Heart right ventricle (tissue), 16 donors: Measurements from ENCODE around the gene ETV1. TPM values are rescaled to one million over a fixed set of nuclear protein-coding genes. Genes with fewer than 3 reads are reported as not detected.

Experiments used
- ATAC-seq, 8 donors: fragments of 200-7000 bp; cut with Tn5 transposase; one replicate each; pipeline ENCODE4 v1.9.1; 2020; ENCODE audit warnings: mild to moderate bottlenecking in 8 of 8, moderate library complexity in 8 of 8, moderate number of reproducible peaks in 1 of 8
- DNase-seq, 2 donors: peaks; one replicate each; pipeline ENCODE4 v3.0.0-alpha.2; 2020
- H3K27ac ChIP-seq, 10 donors: fragments of 200-600 bp; sonication (generic) in 2 of 10; one replicate each; pipeline versions ENCODE4 v1.5.0 to v1.8.0; 2020 to 2022; ENCODE audit warnings: mild to moderate bottlenecking in 3 of 10
- H3K27me3 ChIP-seq, 7 donors: fragments of 200-600 bp; one replicate each; pipeline ENCODE4 v1.8.0; 2021 to 2022; ENCODE audit warnings: mild to moderate bottlenecking in 2 of 7
- H3K36me3 ChIP-seq, 9 donors: fragments of 200-600 bp; sonication (generic) in 1 of 9; one replicate each; pipeline versions ENCODE4 v1.5.0 to v1.8.0; 2020 to 2022; ENCODE audit warnings: mild to moderate bottlenecking in 2 of 9
- H3K4me1 ChIP-seq, 9 donors: fragments of 200-600 bp; sonication (generic) in 1 of 9; one replicate each; pipeline versions ENCODE4 v1.5.0 to v1.8.0; 2020 to 2022; ENCODE audit warnings: mild to moderate bottlenecking in 4 of 9
- H3K4me3 ChIP-seq, 10 donors: fragments of 200-600 bp; sonication (generic) in 2 of 10; one replicate each; pipeline versions ENCODE4 v1.5.0 to v1.8.0; 2020 to 2022; ENCODE audit warnings: mild to moderate bottlenecking in 7 of 10, moderate library complexity in 2 of 10
- H3K9me3 ChIP-seq, 11 donors: fragments of 200-600 bp in 10 of 11; sonication (generic) in 2 of 11; one replicate each; pipeline versions ENCODE4 v1.5.0 to v1.8.0; 2013 to 2022; ENCODE audit warnings: mild to moderate bottlenecking in 2 of 11, control low read depth in 1 of 11, moderate library complexity in 1 of 11
- WGBS, 2 donors: extraction: QIAGEN DNeasy Blood & Tissue Kit; methylation state at CpG; one replicate each; pipeline ENCODE4 v1.1.7; 2013; ENCODE audit warnings: inconsistent platforms in 1 of 2; 5-methylcytosine and 5-hydroxymethylcytosine counted together
- intact Hi-C, 10 donors: fragments of 100-400 bp; cut with DNase I; formaldehyde crosslinking; loops; one replicate each; pipeline versions ENCODE4 v1.11.1 to v1.14.2; 2022
- polyA plus RNA-seq, 2 donors: library from polyadenylated mRNA; stranded (reverse); fragments of 200-250 nt; gene quantifications; one replicate each; pipeline ENCODE4 v1.2.3, GENCODE V29; 2013
- total RNA-seq, 10 donors: library from RNA; stranded (reverse); fragmentation: NEBNext Ultra II Directional in 3 of 10; extraction: Animal tissue kit (Norgen Biotek cat#: 25700) in 3 of 10; gene quantifications; one replicate each; pipeline versions ENCODE4 v1.2.1 to v1.2.4, GENCODE V29; 2021 to 2023
- TF ChIP-seq, protein P1 (sequence below), 9 donors: fragments of 200-600 bp; sonication (generic) in 2 of 9; IDR thresholded peaks; one replicate each; pipeline versions ENCODE4 v1.5.0 to v1.8.0; 2021 to 2022; ENCODE audit warnings: antibody characterized with exemption in 9 of 9, mild to moderate bottlenecking in 5 of 9, moderate library complexity in 1 of 9
- donor health status: Arrhythmogenic right ventricular cardiomyopathy.
- donor health status: ischemic (EF 13 %, LVEDD 7.1; RV severe dilation, severe dysfunction).
- donor health status: healthy with polysubstance abuse.
- donor health status: DM: no; HTN: yes; CAD: no.
- donor health status: DM: no; HTN: no; CAD: no.
- donor health status: ischemic (EF 25% LVEDD 6.9; RV normal size, moderate dysfunction).
- donor health status: ischemic (EF 25% LVEDD 5.7; RV mildly dilated, moderate dysfunction).
- donor health status: healthy.
- donor health status: DM: yes; HTN: yes; CAD: no.
- donor health status: Ischemic cardiomyopathy.
- donor health status: ischemic (EF 35%, LVEDD 5.7; RV mildly dilated, moderate dysfunction).
- donor health status: nonischemic (EF 11% LVEDD 7.7; RV severe dilation, severe dysfunction).
- donor health status: DM: yes; HTN: yes; CAD: no.
- donor health status: PGD.
- donor health status: ischemic (EF 29% LVEDD 5.4; RV normal size, mild dysfunction).
- donor health status: nonischemic (EF 23%, LVEDD 6.1; RV moderate dilation, normal function).

ETV1 gene
- total and polyA plus RNA-seq, 12 donors, result 9.5 to 118 (median 55.1) TPM

GRCh38 chr7:13890793-13891192 lies 98.7 kb downstream of the ETV1 start:
- H3K27ac ChIP-seq, result no peak overlapping the region
- intact Hi-C loops, result loop anchor here in 1 of 10 donors (5.0 kb wide), 1 partner anchor 1098 kb away; no protein-coding TSS in a partner anchor
- H3K9me3 ChIP-seq, result peaks cover 0 to 9% (median 0%) of the 10 kb centered on the region in 11 donors
- WGBS, 2 donors, result 87 to 94% methylated on average over 4 of the region's 4 CpGs
- DNase-seq (no peak), ATAC-seq (no peak)
- H3K4me1 ChIP-seq, result no peaks in the 10 kb centered on the region
- no peak overlapping the region for H3K4me3 ChIP-seq
- peaks cover 0 to 20% (median 4%) of the 10 kb centered on the region in 9 donors for H3K36me3 ChIP-seq
- TF ChIP-seq, protein P1, sequence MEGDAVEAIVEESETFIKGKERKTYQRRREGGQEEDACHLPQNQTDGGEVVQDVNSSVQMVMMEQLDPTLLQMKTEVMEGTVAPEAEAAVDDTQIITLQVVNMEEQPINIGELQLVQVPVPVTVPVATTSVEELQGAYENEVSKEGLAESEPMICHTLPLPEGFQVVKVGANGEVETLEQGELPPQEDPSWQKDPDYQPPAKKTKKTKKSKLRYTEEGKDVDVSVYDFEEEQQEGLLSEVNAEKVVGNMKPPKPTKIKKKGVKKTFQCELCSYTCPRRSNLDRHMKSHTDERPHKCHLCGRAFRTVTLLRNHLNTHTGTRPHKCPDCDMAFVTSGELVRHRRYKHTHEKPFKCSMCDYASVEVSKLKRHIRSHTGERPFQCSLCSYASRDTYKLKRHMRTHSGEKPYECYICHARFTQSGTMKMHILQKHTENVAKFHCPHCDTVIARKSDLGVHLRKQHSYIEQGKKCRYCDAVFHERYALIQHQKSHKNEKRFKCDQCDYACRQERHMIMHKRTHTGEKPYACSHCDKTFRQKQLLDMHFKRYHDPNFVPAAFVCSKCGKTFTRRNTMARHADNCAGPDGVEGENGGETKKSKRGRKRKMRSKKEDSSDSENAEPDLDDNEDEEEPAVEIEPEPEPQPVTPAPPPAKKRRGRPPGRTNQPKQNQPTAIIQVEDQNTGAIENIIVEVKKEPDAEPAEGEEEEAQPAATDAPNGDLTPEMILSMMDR (IDR thresholded peaks at IDR 0.05), result no peak
- no peaks in the 10 kb centered on the region for H3K27me3 ChIP-seq

GRCh38 chr7:13886356-13886755 lies 103.1 kb downstream of the ETV1 start:
- WGBS, 2 donors, result 70 to 75% methylated on average over 2 of the region's 2 CpGs
- no peaks in the 10 kb centered on the region for H3K4me1 ChIP-seq
- H3K36me3 ChIP-seq, result no peaks in the 10 kb centered on the region
- no peak overlapping the region for H3K4me3 ChIP-seq
- no peaks in the 10 kb centered on the region for H3K27me3 ChIP-seq
- TF ChIP-seq, protein P1 (IDR thresholded peaks at IDR 0.05), result no peak
- DNase-seq (no peak), ATAC-seq (no peak)
- no peaks in the 10 kb centered on the region for H3K9me3 ChIP-seq
- intact Hi-C loops, result no loop called here
- H3K27ac ChIP-seq, result no peak overlapping the region

DNA sequence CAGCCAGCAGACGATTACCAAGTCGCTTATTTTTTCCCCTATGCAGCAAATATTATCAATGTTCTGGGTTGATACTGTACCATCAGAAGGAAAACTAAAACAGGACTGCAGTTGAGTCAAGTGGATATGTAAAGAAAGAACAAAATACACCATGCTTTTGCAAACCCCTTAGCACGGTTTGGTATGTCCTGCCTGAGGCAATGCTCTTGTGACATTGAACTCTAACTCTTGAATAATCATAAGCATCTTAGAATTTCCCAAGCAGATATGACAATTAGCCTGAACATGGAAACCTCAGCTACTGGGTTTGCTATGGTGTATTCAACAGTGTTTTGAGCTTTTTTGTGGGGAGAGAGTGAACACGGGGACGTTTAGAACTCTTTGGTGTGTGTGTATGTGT lies 107.4 kb downstream of the ETV1 start:
- Histone ChIP-seq H3K27me3 (no peaks in the 10 kb centered on the region), H3K4me3 (no peak overlapping the region), H3K27ac (no peak overlapping the region), H3K9me3 (no peaks in the 10 kb centered on the region), H3K4me1 (no peaks in the 10 kb centered on the region), H3K36me3 (no peaks in the 10 kb centered on the region)
- WGBS, 2 donors, result 90 to 93% methylated on average over 5 of the region's 5 CpGs
- ATAC-seq (no peak), DNase-seq (no peak)
- intact Hi-C loops, result no loop called here
- TF ChIP-seq, protein P1 (IDR thresholded peaks at IDR 0.05), result no peak

GRCh38 chr7:13880789-13881188 lies 108.7 kb downstream of the ETV1 start:
- intact Hi-C loops, result no loop called here
- no peaks in the 10 kb centered on the region for H3K27me3 ChIP-seq
- no peaks in the 10 kb centered on the region for H3K9me3 ChIP-seq
- TF ChIP-seq, protein P1 (IDR thresholded peaks at IDR 0.05), result no peak
- no peaks in the 10 kb centered on the region for H3K4me1 ChIP-seq
- H3K36me3 ChIP-seq, result no peaks in the 10 kb centered on the region
- no peak overlapping the region for H3K27ac ChIP-seq
- H3K4me3 ChIP-seq, result no peak overlapping the region
- no peak for DNase-seq
- ATAC-seq, result no peak
- WGBS, 2 donors, result 92 to 98% methylated on average over 2 of the region's 2 CpGs
